H1 (cell line): ENCODE results near the gene KCNJ4. TPM values are rescaled to one million over a fixed set of nuclear protein-coding genes. Genes with fewer than 3 reads are reported as not detected.

Experiments
- CTCF ChIA-PET: fragments of 300-600 bp; sonication (Branson Sonifier 250); formaldehyde crosslinking; loops from one replicate; lab custom pipeline; 2021; ENCODE audit not compliant: partially characterized antibody; lab: Charles Lee
- POLR2A ChIA-PET: fragments of 300-600 bp; sonication (Branson Sonifier 250); formaldehyde crosslinking; loops from one replicate; lab custom pipeline; 2021; ENCODE audit warnings: inconsistent platforms; ENCODE audit not compliant: partially characterized antibody; lab: Charles Lee
- DNase-seq, 2 experiments: peaks; one replicate each; pipeline versions ENCODE4 v3.0.0 to v3.0.0-alpha.2; 2010 to 2022; ENCODE audit warnings: low spot score in 2 of 2, low read depth in 1 of 2, mixed read lengths in 1 of 2
- FAIRE-seq: peaks from 2 replicates; lab custom pipeline; 2011; peaks lifted over from hg19 to GRCh38; lab: Jason Lieb, UNC
- H2AFZ ChIP-seq: 2 replicates; pipeline ENCODE4 v1.8.1; 2012; ENCODE audit warnings: low read length, inconsistent platforms
- H2AK5ac ChIP-seq: 2 replicates; pipeline ENCODE4 v1.6.1; 2013; ENCODE audit warnings: low read depth, low read length
- H2BK120ac ChIP-seq: replicated peaks from 2 replicates; pipeline ENCODE3; 2013; ENCODE audit warnings: low read depth, low read length, inconsistent platforms
- H2BK12ac ChIP-seq: 2 replicates; pipeline ENCODE4 v1.6.1; 2013; ENCODE audit warnings: low read depth, low read length
- H2BK15ac ChIP-seq: 2 replicates; pipeline ENCODE4 v1.6.1; 2013; ENCODE audit warnings: low read length
- H2BK20ac ChIP-seq: 2 replicates; pipeline ENCODE4 v1.6.1; 2013; ENCODE audit warnings: low read length
- H2BK5ac ChIP-seq: 2 replicates; pipeline ENCODE4 v1.6.1; 2013; ENCODE audit warnings: low read depth, low read length
- H3K14ac ChIP-seq: 2 replicates; pipeline ENCODE4 v1.6.1; 2013; ENCODE audit warnings: inconsistent platforms; ENCODE audit not compliant: insufficient read length
- H3K18ac ChIP-seq: 2 replicates; pipeline ENCODE4 v1.6.1; 2013; ENCODE audit warnings: low read length; ENCODE audit errors: extremely low read depth
- H3K23ac ChIP-seq: 2 replicates; pipeline ENCODE4 v1.6.1; 2013; ENCODE audit warnings: inconsistent platforms; ENCODE audit not compliant: insufficient read length
- H3K23me2 ChIP-seq: 2 replicates; pipeline ENCODE4 v1.6.1; 2013; ENCODE audit warnings: low read depth, low read length
- H3K27ac ChIP-seq: 2 replicates; pipeline ENCODE4 v1.6.1; 2011; ENCODE audit warnings: low read depth, low read length, inconsistent platforms
- H3K27me3 ChIP-seq, 4 experiments: replicated peaks in 1 of 4; 1 replicate in 1 of 4; 2 replicates in 3 of 4; pipeline versions ENCODE4 v1.6.1 to v1.8.1; 2011 to 2013; ENCODE audit warnings: low read length in 3 of 4, mild to moderate bottlenecking in 3 of 4, inconsistent platforms in 2 of 4, mixed read lengths in 2 of 4, moderate library complexity in 1 of 4; ENCODE audit not compliant: control insufficient read depth in 3 of 4, insufficient read depth in 3 of 4; ENCODE audit errors: extremely low read depth in 1 of 4
- H3K36me3 ChIP-seq, 4 experiments: 2 replicates each; pipeline versions ENCODE4 v1.6.1 to v1.8.1; 2011 to 2013; ENCODE audit warnings: mild to moderate bottlenecking in 4 of 4, low read length in 3 of 4, moderate library complexity in 2 of 4, control low read depth in 1 of 4, inconsistent platforms in 1 of 4; ENCODE audit not compliant: insufficient read depth in 4 of 4, control insufficient read depth in 2 of 4
- H3K4ac ChIP-seq: replicated peaks from 2 replicates; pipeline ENCODE3; 2013; ENCODE audit warnings: low read length, low read depth, mixed read lengths, inconsistent platforms; ENCODE audit not compliant: insufficient read length
- H3K4me1 ChIP-seq, 4 experiments: replicated peaks in 1 of 4; 1 replicate in 1 of 4; 2 replicates in 3 of 4; pipeline versions ENCODE4 v1.6.1 to v1.8.1; 2011 to 2013; ENCODE audit warnings: low read length in 3 of 4, inconsistent platforms in 2 of 4, mixed read lengths in 1 of 4; ENCODE audit not compliant: insufficient read depth in 4 of 4, control insufficient read depth in 3 of 4
- H3K4me2 ChIP-seq, 2 experiments: 2 replicates each; pipeline versions ENCODE4 v1.6.1 to v1.8.1; 2011 to 2013; ENCODE audit warnings: low read depth in 2 of 2, low read length in 2 of 2, control low read depth in 1 of 2, inconsistent platforms in 1 of 2, mild to moderate bottlenecking in 1 of 2; ENCODE audit not compliant: insufficient read depth in 1 of 2
- H3K4me3 ChIP-seq, 4 experiments: fragments of 200-600, 300-600 bp in 1 of 4; sonication (generic), shearing (Covaris generic), sonication (Bioruptor Twin) in 1 of 4; 2 replicates each; pipeline versions ENCODE4 v1.5.1 to v1.8.1; 2011 to 2016; ENCODE audit warnings: low read length in 4 of 4, low read depth in 3 of 4, control low read depth in 2 of 4, inconsistent platforms in 2 of 4, mild to moderate bottlenecking in 2 of 4, mixed read lengths in 1 of 4, moderate library complexity in 1 of 4; ENCODE audit not compliant: insufficient read depth in 2 of 4; ENCODE audit errors: extremely low read depth in 1 of 4
- H3K56ac ChIP-seq: replicated peaks from 2 replicates; pipeline ENCODE3; 2013; ENCODE audit warnings: low read depth, mild to moderate bottlenecking, mixed read lengths, low read length, inconsistent platforms; ENCODE audit not compliant: insufficient read length
- H3K79me1 ChIP-seq: 2 replicates; pipeline ENCODE4 v1.6.1; 2013; ENCODE audit warnings: low read depth, low read length, control low read depth
- H3K79me2 ChIP-seq, 2 experiments: 2 replicates each; pipeline versions ENCODE4 v1.6.1 to v1.8.1; 2012 to 2013; ENCODE audit warnings: low read length in 2 of 2, mild to moderate bottlenecking in 2 of 2, inconsistent platforms in 1 of 2; ENCODE audit not compliant: insufficient read depth in 2 of 2, control insufficient read depth in 1 of 2
- H3K9ac ChIP-seq, 4 experiments: replicated peaks in 1 of 4; 1 replicate in 1 of 4; 2 replicates in 3 of 4; pipeline versions ENCODE4 v1.6.1 to v1.8.1; 2011 to 2013; ENCODE audit warnings: low read depth in 3 of 4, low read length in 3 of 4, control low read depth in 2 of 4, mild to moderate bottlenecking in 2 of 4, moderate library complexity in 2 of 4, inconsistent platforms in 1 of 4; ENCODE audit errors: extremely low read depth in 1 of 4
- H3K9me3 ChIP-seq, 2 experiments: 2 replicates each; pipeline versions ENCODE4 v1.6.1 to v1.8.1; 2012 to 2013; ENCODE audit warnings: mild to moderate bottlenecking in 2 of 2, moderate library complexity in 2 of 2, control low read depth in 1 of 2, inconsistent platforms in 1 of 2, low read depth in 1 of 2, low read length in 1 of 2, mixed read lengths in 1 of 2; ENCODE audit not compliant: insufficient read depth in 2 of 2
- H4K20me1 ChIP-seq, 2 experiments: replicated peaks in 1 of 2; 2 replicates each; pipeline versions ENCODE3 to v1.8.1; 2011 to 2013; ENCODE audit warnings: inconsistent platforms in 2 of 2, low read length in 2 of 2, mild to moderate bottlenecking in 1 of 2; ENCODE audit not compliant: insufficient read depth in 2 of 2, control insufficient read depth in 1 of 2
- H4K5ac ChIP-seq: 2 replicates; pipeline ENCODE4 v1.6.1; 2013; ENCODE audit warnings: low read length, low read depth, mixed read lengths, inconsistent platforms; ENCODE audit not compliant: insufficient read length
- H4K8ac ChIP-seq: 2 replicates; pipeline ENCODE4 v1.8.0; 2013; ENCODE audit warnings: mild to moderate bottlenecking, moderate library complexity, low read length, inconsistent platforms; ENCODE audit not compliant: insufficient read depth; ENCODE audit errors: extremely low read depth
- H4K91ac ChIP-seq: replicated peaks from 2 replicates; pipeline ENCODE3; 2013; ENCODE audit warnings: low read length, mixed read lengths, inconsistent platforms; ENCODE audit not compliant: insufficient read length
- BCL11A ChIP-seq, 2 experiments: IDR thresholded peaks; one replicate each; pipeline ENCODE4 v1.6.1; 2011; ENCODE audit warnings: low read depth in 2 of 2, low read length in 2 of 2, mild to moderate bottlenecking in 2 of 2
- JUND ChIP-seq: IDR thresholded peaks from 2 replicates; pipeline ENCODE4 v1.6.1; 2011; ENCODE audit warnings: mild to moderate bottlenecking, improper control_type of control experiment, low read length
- POLR2AphosphoS5 ChIP-seq: IDR thresholded peaks from 2 replicates; pipeline ENCODE4 v1.6.1; 2011; ENCODE audit warnings: low read depth, low read length
- TAF7 ChIP-seq: optimal IDR thresholded peaks from 2 replicates; pipeline ENCODE3; 2011; ENCODE audit warnings: low read depth, mild to moderate bottlenecking, inconsistent platforms, low read length, moderate library complexity, borderline replicate concordance
- WGBS, 2 experiments: shearing (Covaris generic) in 1 of 2; methylation state at CpG; one replicate each; pipeline versions ENCODE4 v1.1.6 to v1.1.7; 2013 to 2015; ENCODE audit warnings: low lambda C conversion rate in 2 of 2, mixed read lengths in 2 of 2, inconsistent platforms in 1 of 2, low coverage in 1 of 2, missing lambda C conversion rate in 1 of 2; ENCODE audit not compliant: insufficient replicate concordance in 2 of 2, insufficient coverage in 1 of 2, insufficient read length in 1 of 2; ENCODE audit errors: extremely low coverage in 1 of 2, missing lambda C conversion rate in 1 of 2; 5-methylcytosine and 5-hydroxymethylcytosine counted together
- polyA plus RNA-seq, 7 experiments: library from polyadenylated mRNA; depleted of rRNA in 3 of 7; stranded (reverse) in 5 of 7; unstranded in 2 of 7; fragments of >200 nt in 5 of 7; fragments of 200-250 nt in 2 of 7; gene quantifications; 1 replicate in 5 of 7; 2 replicates in 1 of 7; 4 replicates in 1 of 7; pipeline versions ENCODE4 v1.2.1 to v1.2.3, GENCODE V29; 2011 to 2013; ENCODE audit warnings: missing spikeins in 2 of 7, mixed read lengths in 2 of 7
- total RNA-seq: library from RNA; stranded (reverse); fragmentation: NEBNext Ultra II Directional; extraction: Animal tissue kit (Norgen Biotek cat#: 25700); gene quantifications from 2 replicates; pipeline ENCODE4 v1.2.1, GENCODE V29; 2021

Gene KCNJ4
- total and polyA plus RNA-seq, 2 of the 8 experiments (the other 6 are each of a cell fraction or from before 2014, with no cell fraction given): 1.4 to 2.2 TPM

GRCh38 chr22:38485783-38486182 lies 30.8 kb upstream of the KCNJ4 start:
- 86% methylated on average over 5 of the region's 5 CpGs; no CpG with 5 or more reads in 1 of the 2 experiments for WGBS, 2 experiments
- H3K36me3 ChIP-seq: peaks cover 63 to 100% (median 88%) of the 10 kb centered on the region in 4 experiments
- ChIA-PET CTCF (interaction anchor here (0.9 to 1.8 kb wide), 2 partner anchors 9 to 49 kb away, joined by 3 to 9 read pairs; no protein-coding TSS in a partner anchor), POLR2A (interaction anchor here (0.7 to 40.8 kb wide), 8 partner anchors 4 to 221 kb away, joined by 3 to 1102 read pairs (median 5); partner anchors contain the start of gene KDELR3)
- no peak for TF ChIP-seq JUND
- no peak for TF ChIP-seq TAF7
- peak; percentile 35; the same call in 1 of the 2 replicates for TF ChIP-seq POLR2AphosphoS5
- no peak for TF ChIP-seq BCL11A (IDR thresholded peaks at IDR 0.05; ENCODE audit: low read depth in 2 of 2, low read length in 2 of 2)
- H3K4me3 ChIP-seq: no peak overlapping the region
- H3K23ac ChIP-seq: no peak overlapping the region
- H2BK5ac ChIP-seq: no peak overlapping the region; the same call in 1 of the 2 replicates
- H3K27me3 ChIP-seq: no peaks in the 10 kb centered on the region
- H4K91ac ChIP-seq: no peak overlapping the region
- H3K56ac ChIP-seq: no peak overlapping the region
- H3K27ac ChIP-seq: no peak overlapping the region
- FAIRE-seq (no peak), DNase-seq (no peak)
- no peaks in the 10 kb centered on the region for H3K23me2 ChIP-seq
- H4K20me1 ChIP-seq: peaks cover 6 to 7% of the 10 kb centered on the region in 2 experiments
- peaks cover 0 to 3% of the 10 kb centered on the region in 2 experiments; a peak in 2 of 4 replicates for H3K79me2 ChIP-seq
- no peak overlapping the region for H2BK20ac ChIP-seq
- H3K14ac ChIP-seq: no peak overlapping the region
- no peak overlapping the region for H2AFZ ChIP-seq
- no peak overlapping the region for H4K8ac ChIP-seq
- H4K5ac ChIP-seq: no peak overlapping the region
- H3K4ac ChIP-seq: no peak overlapping the region
- H2AK5ac ChIP-seq: no peak overlapping the region
- no peak overlapping the region for H3K9ac ChIP-seq
- H3K4me1 ChIP-seq: peaks cover 0 to 4% (median 3%) of the 10 kb centered on the region in 4 experiments; a peak in 2 of 7 replicates
- no peak overlapping the region for H3K18ac ChIP-seq
- H2BK12ac ChIP-seq: no peak overlapping the region
- H3K9me3 ChIP-seq: no peaks in the 10 kb centered on the region
- H2BK120ac ChIP-seq: no peak overlapping the region
- H3K4me2 ChIP-seq: no peak overlapping the region
- H2BK15ac ChIP-seq: no peak overlapping the region
- H3K79me1 ChIP-seq: no peaks in the 10 kb centered on the region; the same call in 1 of the 2 replicates
